Fibroblast of villous mesenchyme (primary cell): ENCODE results near the gene REM1. TPM values are rescaled to one million over a fixed set of nuclear protein-coding genes. Genes with fewer than 3 reads are reported as not detected.

Experiments used
- DNase-seq: peaks from one replicate; pipeline ENCODE4 v3.0.0-alpha.2; 2010; ENCODE audit warnings: low read depth
- H3K4me3 ChIP-seq: 2 replicates; pipeline ENCODE4 v1.5.1; 2011; ENCODE audit warnings: low read depth, mild to moderate bottlenecking, low read length
- total RNA-seq: library from RNA; depleted of rRNA; stranded (reverse); fragments of >200 nt; gene quantifications from 2 replicates; pipeline ENCODE4 v1.2.3, GENCODE V29; 2012
- TF ChIP-seq, protein P1 (sequence below): IDR thresholded peaks from 2 replicates; pipeline ENCODE4 v1.5.1; 2012; ENCODE audit warnings: low read depth, mild to moderate bottlenecking, low read length; ENCODE audit not compliant: insufficient read depth

Gene REM1
- total RNA-seq, 1 donor: not detected

DNA sequence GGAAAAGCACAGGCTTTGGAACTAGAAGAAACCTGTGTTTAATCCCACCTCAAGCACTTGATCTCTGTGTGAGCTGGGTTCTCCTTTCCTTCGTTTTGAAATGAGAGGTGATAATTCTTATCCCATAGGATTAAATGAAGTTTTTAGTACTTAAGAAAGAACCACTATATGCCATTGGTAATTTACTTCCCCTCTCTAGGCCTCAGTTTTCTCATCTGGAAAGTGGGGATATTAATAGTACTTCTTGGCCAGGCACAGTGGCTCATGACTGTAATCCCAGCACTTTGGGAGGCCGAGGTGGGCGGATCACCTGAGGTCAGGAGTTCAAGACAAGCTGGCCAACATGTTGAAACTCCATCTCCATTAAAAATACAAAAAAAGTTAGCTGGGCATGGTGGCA, 14.1 kb downstream of the REM1 start:
- TF ChIP-seq, protein P1, sequence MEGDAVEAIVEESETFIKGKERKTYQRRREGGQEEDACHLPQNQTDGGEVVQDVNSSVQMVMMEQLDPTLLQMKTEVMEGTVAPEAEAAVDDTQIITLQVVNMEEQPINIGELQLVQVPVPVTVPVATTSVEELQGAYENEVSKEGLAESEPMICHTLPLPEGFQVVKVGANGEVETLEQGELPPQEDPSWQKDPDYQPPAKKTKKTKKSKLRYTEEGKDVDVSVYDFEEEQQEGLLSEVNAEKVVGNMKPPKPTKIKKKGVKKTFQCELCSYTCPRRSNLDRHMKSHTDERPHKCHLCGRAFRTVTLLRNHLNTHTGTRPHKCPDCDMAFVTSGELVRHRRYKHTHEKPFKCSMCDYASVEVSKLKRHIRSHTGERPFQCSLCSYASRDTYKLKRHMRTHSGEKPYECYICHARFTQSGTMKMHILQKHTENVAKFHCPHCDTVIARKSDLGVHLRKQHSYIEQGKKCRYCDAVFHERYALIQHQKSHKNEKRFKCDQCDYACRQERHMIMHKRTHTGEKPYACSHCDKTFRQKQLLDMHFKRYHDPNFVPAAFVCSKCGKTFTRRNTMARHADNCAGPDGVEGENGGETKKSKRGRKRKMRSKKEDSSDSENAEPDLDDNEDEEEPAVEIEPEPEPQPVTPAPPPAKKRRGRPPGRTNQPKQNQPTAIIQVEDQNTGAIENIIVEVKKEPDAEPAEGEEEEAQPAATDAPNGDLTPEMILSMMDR: no peak
- no peak for DNase-seq
- no peak overlapping the region for H3K4me3 ChIP-seq

DNA sequence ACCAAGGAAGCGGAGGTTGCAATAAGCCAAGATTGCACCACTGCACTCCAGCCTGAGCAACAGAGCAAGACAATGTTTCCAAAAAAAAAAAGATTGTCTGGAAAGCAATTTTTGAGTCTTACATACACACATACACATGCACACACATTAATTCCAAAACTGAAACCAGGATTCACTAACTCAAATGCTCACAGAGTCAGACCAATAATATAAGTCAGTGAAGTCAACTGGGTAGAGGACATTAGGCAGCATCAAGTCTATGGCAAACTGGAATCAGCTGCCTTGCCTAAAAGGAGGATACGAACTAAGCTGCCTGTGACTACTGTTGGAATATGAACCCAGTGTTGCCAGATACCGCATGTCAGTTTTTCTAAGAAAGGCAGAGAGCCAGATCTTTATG, 15.7 kb downstream of the REM1 start:
- no peak for DNase-seq
- H3K4me3 ChIP-seq: no peak overlapping the region
- TF ChIP-seq, protein P1: no peak

DNA sequence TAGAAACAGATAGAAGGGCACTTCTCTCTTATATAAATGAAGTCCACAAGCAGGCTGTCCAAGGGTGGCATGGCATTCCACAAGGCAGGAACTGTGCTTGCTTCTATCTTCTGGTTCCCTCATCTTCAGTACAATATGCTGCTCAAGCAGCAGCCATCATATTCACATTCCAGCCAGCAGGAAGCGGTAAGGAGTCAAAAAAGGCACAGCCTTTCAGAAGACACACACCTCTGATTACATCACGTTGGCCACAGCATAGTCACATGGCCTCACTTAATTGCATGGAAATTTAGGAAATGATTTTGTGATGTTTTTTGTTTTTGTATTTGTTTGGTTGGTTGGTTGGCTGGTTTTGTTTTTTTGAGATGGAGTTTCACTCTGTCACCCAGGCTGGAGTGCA, 19.0 kb downstream of the REM1 start:
- TF ChIP-seq, protein P1: peak; percentile 64
- H3K4me3 ChIP-seq: no peak overlapping the region
- peak; percentile 58 for DNase-seq

- no peak for DNase-seq
- H3K4me3 ChIP-seq: no peak overlapping the region
Measured at GRCh38 chr20:31496761-31497295, 21.7 kb downstream of the REM1 start.

GRCh38 chr20:31497838-31498540, 22.9 kb downstream of the REM1 start:
- H3K4me3 ChIP-seq: no peak overlapping the region
- TF ChIP-seq, protein P1: no peak
- peak; percentile 20 for DNase-seq

More at GRCh38 chr20:31496761-31497295, 21.7 kb downstream of the REM1 start:
- TF ChIP-seq, protein P1: no peak

DNA sequence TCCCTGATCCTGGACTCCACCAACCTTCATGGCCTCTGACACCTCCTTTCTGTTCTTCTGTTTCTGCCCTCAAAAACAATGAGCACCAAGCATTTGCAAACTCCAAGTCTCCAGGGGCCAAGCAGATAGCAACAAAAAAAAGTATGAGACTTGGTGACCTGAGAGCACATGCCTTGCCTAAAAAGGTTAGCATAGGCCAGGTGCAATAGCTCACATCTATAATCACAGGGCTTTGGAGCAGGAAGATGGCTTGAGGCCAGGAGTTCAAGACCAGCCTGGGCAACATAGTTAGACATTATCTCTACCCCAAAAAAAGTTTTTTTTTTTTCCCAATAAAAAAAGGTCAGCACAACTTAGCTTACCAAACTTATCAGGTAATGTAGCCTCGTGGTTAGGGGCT, 25.4 kb downstream of the REM1 start:
- H3K4me3 ChIP-seq: no peak overlapping the region
- TF ChIP-seq, protein P1: no peak
- no peak for DNase-seq
